HG03378 (cell line): ENCODE results near the gene SMPD4.
"Not testable (repeated sequence)": the region's sequence is repeated elsewhere in the genome, so short reads cannot be mapped to it uniquely, and the experiment has no call there.

Experiments
- ATAC-seq: cut with Tn5 transposase; IDR thresholded peaks from one replicate; pipeline ENCODE4 v1.9.1; 2021; ENCODE audit warnings: mild to moderate bottlenecking, moderate library complexity; ENCODE audit not compliant: unreplicated experiment

The SMPD4 gene

GRCh38 chr2:130187268-130187667 is 5.9 kb upstream of the SMPD4 start:
- ATAC-seq, result no peak

GRCh38 chr2:130186391-130186790 is 5.0 kb upstream of the SMPD4 start:
- no peak for ATAC-seq

DNA sequence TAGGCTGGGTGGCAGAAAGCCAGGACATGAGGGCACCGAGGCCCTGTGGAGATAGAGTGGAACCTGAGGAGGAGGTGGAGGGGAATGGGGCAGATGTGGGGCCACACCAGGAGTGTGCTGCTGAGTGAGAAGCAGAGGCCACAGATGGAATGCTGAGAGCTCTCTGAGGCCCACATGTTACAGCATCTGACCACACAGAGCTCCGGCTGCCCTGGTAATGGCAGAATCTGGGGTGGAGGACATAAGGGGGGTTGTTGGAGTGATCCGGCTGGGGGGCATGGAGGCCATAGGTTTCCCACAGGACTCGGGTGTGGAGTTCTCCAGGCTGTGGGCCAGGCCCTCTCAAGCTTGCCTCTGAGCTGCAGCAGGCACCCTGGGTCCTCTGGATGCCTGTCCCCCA is 4.5 kb upstream of the SMPD4 start:
- no peak for ATAC-seq

DNA sequence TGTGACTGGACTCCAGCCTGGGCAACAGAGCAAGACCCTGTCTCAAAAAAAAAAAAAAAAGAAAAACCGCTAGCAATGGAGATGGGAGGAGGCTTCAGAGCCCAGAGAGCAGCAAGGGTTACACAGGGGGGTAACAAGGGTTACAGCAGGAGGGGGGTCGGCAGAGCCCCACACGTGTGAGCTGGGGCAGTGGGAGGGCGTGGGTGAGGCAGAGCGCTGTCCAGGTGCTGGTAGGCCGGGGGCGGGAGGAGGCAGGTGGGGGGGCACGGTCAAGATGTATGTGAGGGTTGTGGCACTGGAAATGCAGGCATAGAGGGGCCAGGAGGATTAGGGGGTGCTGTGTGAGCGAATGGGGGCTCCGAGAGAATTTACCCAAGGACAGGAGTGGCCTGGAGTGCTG is 4.0 kb upstream of the SMPD4 start:
- ATAC-seq, result no peak

DNA sequence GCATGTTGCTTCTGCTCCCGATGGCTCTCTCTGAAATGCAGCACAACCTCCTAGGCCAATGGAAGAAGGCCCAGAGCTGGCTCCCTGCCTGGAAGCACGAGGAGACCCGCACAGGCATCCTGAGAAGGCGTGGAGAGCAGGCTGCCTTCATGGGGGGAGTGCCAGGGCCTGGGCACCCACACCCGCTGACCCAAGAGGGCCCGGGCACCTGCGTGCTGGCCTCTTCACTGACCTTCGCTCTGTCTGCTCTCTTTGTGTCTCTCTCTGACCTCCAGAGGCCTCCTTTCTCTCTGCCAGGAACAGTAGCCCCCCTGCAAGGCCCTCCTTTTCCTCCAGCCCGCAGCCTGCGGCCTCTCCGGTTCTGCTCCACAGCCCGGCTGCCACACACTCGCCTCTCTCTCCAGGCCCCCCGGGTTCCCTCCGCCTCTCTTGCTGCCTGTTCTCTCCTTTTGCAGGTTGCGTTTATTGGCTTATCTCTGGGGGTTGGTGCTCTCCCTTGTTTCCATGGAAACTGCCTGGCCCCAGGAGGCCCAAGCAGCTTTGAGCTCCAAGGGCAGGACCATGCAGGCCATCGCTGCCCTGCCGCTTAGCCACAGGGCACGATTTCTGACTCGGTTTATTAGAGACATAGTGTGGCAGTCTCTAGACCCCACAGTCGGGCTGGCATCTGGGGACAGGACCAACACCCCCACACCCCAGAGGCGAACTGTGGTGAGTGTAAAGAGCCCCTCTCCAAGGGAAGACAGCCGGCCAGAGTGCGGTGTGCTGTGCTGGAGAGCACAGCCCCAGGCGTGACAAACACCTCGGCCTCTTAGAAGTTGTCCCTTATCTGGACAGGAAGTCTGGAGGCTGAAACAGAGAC is 2.3 kb upstream of the SMPD4 start:
- no peak for ATAC-seq

- not testable (repeated sequence) for ATAC-seq
These were observed 1.6 kb upstream of the SMPD4 start for GRCh38 chr2:130182826-130183511.

- ATAC-seq, result peak; percentile 73
These were observed 679 bp upstream of the SMPD4 start, which contains the start of gene MZT2B for GRCh38 chr2:130181880-130182682. TSS of gene MZT2B (plus strand) at chr2:130182262. CDS start at chr2:130182283, 21 bp downstream.

GRCh38 chr2:130180404-130181324 is 738 bp downstream of the SMPD4 start:
- ATAC-seq, result not testable (repeated sequence)

GRCh38 chr2:130174866-130175265 is 6.5 kb downstream of the SMPD4 start:
- ATAC-seq, result not testable (repeated sequence)

DNA sequence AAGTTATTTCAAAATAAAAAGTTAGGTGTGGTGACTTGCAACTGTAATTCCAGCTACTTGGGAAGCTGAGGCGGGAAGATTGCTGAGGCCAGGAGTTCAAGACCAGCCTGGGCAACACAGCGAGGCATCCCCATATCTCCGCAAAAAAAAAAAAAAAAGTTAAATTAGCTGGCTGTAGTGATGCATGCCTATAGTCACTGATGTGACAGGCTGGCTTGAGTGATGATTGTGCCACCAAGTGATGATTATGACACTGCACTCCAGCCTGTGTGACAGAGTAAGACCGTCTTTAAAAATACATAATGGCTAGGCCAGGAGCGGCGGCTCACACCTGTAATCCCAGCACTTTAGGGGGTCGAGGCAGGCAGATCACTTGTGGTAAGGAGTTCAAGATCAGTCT is 11.5 kb downstream of the SMPD4 start:
- ATAC-seq, result no peak

- not testable (repeated sequence) for ATAC-seq
These were observed 12.2 kb downstream of the SMPD4 start for GRCh38 chr2:130169163-130169562.

DNA sequence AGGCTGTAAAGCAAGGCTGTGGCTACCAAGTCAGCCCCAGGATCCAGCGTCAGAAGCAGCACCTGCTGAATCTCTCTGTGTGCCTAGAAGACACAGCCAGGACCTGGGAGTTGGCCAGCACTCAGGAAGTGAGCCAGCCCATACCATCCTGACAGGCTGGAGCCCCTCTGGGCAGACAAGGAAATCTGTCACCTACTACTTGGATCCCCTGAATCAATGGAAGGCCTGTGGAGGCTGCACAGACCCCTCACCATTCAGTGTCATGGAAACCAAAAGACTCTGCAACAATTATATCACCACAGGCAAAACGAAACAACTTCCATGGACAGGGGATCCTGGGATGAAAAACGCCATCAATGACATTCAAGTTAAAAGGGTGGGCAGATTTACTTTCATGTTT is 14.8 kb downstream of the SMPD4 start:
- not testable (repeated sequence) for ATAC-seq

GRCh38 chr2:130165293-130166016 is 15.9 kb downstream of the SMPD4 start:
- ATAC-seq, result no peak

- no peak for ATAC-seq
These were observed 18.4 kb downstream of the SMPD4 start for GRCh38 chr2:130162968-130163367.

DNA sequence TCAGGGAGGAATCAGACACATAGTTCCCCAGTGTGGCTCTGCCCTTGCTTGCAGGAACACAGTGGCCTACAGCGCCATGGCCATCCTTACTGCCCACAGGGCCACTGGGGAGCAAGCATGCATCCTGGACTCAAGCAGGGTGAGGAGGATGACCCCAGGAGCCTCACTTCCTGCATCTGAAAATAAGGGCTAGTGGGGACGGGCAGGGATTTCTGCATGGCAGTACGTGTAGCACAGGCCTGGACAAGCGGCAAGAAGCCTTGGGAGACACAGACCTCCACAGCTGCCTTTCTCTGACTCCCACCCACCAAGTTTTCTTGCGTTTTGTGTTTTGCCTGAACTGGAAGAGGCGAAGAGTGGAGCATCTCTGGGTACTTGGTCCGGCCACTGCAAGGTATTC is 18.9 kb downstream of the SMPD4 start:
- ATAC-seq, result not testable (repeated sequence)

DNA sequence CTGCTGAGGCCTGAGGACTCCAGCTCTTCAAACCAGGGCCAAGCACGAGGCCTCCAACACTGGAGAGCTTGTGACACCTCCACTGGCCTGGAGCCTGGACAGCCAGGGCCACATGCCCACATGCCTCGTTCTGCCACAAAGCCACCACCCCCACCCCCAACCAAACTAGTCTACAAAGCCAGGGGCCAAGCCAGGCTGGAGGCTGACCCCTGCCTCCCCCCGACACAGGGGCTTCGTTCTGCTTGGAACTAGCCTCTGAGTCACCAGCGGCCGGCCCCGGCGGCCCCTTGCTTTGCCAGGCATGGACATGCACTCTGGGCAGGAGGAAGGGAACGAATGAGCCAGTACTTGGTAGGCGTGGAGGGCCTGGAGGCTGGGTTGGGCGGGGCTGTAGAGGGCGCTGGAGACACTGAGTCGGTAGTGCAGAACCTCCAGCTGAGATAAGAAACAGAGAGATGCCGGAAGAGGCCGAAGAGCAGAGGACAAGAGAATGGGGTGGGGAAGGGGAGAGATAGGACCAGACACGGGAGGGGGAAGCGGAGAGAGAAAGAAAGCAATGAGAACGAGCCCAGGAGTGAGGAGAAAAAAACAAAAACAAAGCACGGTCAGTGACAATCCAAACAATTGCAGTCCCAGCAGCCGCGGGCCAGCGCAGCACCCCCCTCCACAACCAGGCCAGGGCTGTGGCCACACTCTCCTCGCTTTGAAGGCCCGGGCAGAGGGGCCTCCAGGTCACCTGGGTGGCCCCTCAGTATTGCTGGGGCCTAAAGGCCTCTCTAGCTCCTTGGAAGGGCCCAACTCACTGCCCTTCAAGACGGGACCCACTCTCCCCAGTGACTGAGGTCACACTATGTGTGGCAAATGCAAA is 20.3 kb downstream of the SMPD4 start:
- not testable (repeated sequence) for ATAC-seq

- no peak for ATAC-seq
These were observed 21.3 kb downstream of the SMPD4 start for GRCh38 chr2:130160131-130160530.

GRCh38 chr2:130159376-130159775 is 22.0 kb downstream of the SMPD4 start:
- ATAC-seq, result not testable (repeated sequence)

DNA sequence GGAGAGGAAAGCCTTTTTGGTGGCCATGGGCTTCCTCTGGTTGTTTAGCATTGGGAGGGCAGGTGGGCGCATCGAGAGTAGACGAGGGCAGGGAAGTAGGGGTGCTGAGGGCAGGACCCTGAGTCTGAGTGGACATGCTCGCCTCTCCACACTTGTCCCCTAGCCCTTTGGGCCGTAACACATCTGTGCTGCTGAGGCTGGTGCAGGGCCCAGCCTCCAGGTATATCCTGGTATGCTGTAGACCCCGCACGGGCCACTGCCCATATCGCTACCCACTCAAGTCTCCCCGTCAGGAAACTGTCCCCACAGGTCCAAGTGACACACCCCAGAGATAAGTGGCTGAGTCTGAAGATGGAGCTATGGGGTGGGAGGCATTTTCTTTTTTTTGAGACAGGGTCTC is 22.8 kb downstream of the SMPD4 start:
- no peak for ATAC-seq
